ENCODE data around the gene NR4A3. TPM values are rescaled to one million over a fixed set of nuclear protein-coding genes. Genes with fewer than 3 reads are reported as not detected.

Gene NR4A3
- polyA plus RNA-seq, 1 of the 3 experiments (the other 2 are of a cell fraction), result 1.3 TPM

- 0 out of 2 replicates have a peak, but pooled peaks have one; percentile 8 for TF ChIP-seq TCF12 (IDR thresholded peaks at IDR 0.05)
- peak; percentile 61 for TF ChIP-seq NRF1 (IDR thresholded peaks at IDR 0.05; ENCODE audit: low read depth, low read length)
- no peak for TF ChIP-seq CTCF (IDR thresholded peaks at IDR 0.05)
- TF ChIP-seq FOSL2 (IDR thresholded peaks at IDR 0.05; ENCODE audit: borderline replicate concordance, low read depth), result no peak
- TF ChIP-seq NFIC (IDR thresholded peaks at IDR 0.05; ENCODE audit: borderline replicate concordance), result peak; percentile 56
- TF ChIP-seq MAX (IDR thresholded peaks at IDR 0.05; ENCODE audit: low read depth), result peak; percentile 69
- TF ChIP-seq SIN3A (IDR thresholded peaks at IDR 0.05; ENCODE audit: borderline replicate concordance, low read depth, low read length), result peak; percentile 64; the same call in 1 of the 2 replicates
These were observed at the start of gene NR4A3 (continued) for GRCh38 chr9:99821396-99822108.

GRCh38 chr9:99773468-99774138 is 48.1 kb upstream of the NR4A3 start:
- 35% methylated on average over 2 of the region's 2 CpGs for WGBS (ENCODE audit: low lambda C conversion rate)

More at GRCh38 chr9:99773468-99774138, 48.1 kb upstream of the NR4A3 start:
- no peaks in the 10 kb centered on the region for H3K9me2 ChIP-seq
- TF ChIP-seq TEAD4 (IDR thresholded peaks at IDR 0.05; ENCODE audit: borderline replicate concordance, insufficient read depth) (no peak), REST (IDR thresholded peaks at IDR 0.05; ENCODE audit: low read depth, low read length) (no peak), TCF12 (IDR thresholded peaks at IDR 0.05) (no peak), RCOR1 (IDR thresholded peaks at IDR 0.05; ENCODE audit: low read length) (no peak), JUND (IDR thresholded peaks at IDR 0.05) (no peak), GATA2 (CRISPR knock-in tag; IDR thresholded peaks at IDR 0.05) (no peak), MEF2A (IDR thresholded peaks at IDR 0.05; ENCODE audit: borderline replicate concordance, low read depth) (no peak), TAF1 (IDR thresholded peaks at IDR 0.05; ENCODE audit: borderline replicate concordance, low read depth, low read length) (no peak), GABPA (IDR thresholded peaks at IDR 0.05; ENCODE audit: low read depth) (no peak), FOXJ3 (CRISPR knock-in tag; IDR thresholded peaks at IDR 0.05) (no peak), CHD2 (IDR thresholded peaks at IDR 0.05; ENCODE audit: low read length, partially characterized antibody) (no peak), MXI1 (IDR thresholded peaks at IDR 0.05; ENCODE audit: low read depth, low read length) (no peak), PBX3 (IDR thresholded peaks at IDR 0.05) (no peak), IRF3 (IDR thresholded peaks at IDR 0.05; ENCODE audit: low read depth, low read length) (no peak), USF2 (IDR thresholded peaks at IDR 0.05; ENCODE audit: borderline replicate concordance, low read depth, low read length) (no peak)
- H4K20me1 ChIP-seq (ENCODE audit: insufficient read depth), result no peaks in the 10 kb centered on the region
- no peaks in the 10 kb centered on the region for H3K79me2 ChIP-seq (ENCODE audit: insufficient read depth)
- peaks cover 5% of the 10 kb centered on the region for H3F3A ChIP-seq (replicated peaks; ENCODE audit: insufficient read depth)
- H3K4me3 ChIP-seq (ENCODE audit: low read depth in 2 of 2, low read length in 1 of 2), result no peak overlapping the region
- no peaks in the 10 kb centered on the region for H3K36me3 ChIP-seq (replicated peaks in 1 of 2; ENCODE audit: control insufficient read depth in 1 of 2, insufficient read depth in 2 of 2, low read length in 1 of 2)
- H3K4me1 ChIP-seq (ENCODE audit: control insufficient read depth in 1 of 2, insufficient read depth in 2 of 2, low read depth in 1 of 2, low read length in 1 of 2), result peaks cover 0 to 3% of the 10 kb centered on the region in 2 experiments; a peak in 1 of 4 replicates
- peak overlapping the region in 1 of 2 experiments; percentile 28; a peak in 1 of 4 replicates for H3K27ac ChIP-seq (ENCODE audit: low read depth in 2 of 2, low read length in 1 of 2)
- no peaks in the 10 kb centered on the region for H3K9me3 ChIP-seq
- ChIA-PET CTCF (interaction anchor here (0.8 to 1.2 kb wide), 2 partner anchors 11 to 483 kb away, joined by 3 read pairs; no protein-coding TSS in a partner anchor), POLR2A (no interaction called here)
- no peak overlapping the region for H3K9ac ChIP-seq
- H3K4me2 ChIP-seq, result no peak overlapping the region
- H2AFZ ChIP-seq (ENCODE audit: low read depth), result no peak overlapping the region
- no peak for DNase-seq
- H3K27me3 ChIP-seq (ENCODE audit: insufficient read depth), result no peaks in the 10 kb centered on the region
